ENCODE results near the gene CHAF1A.

- TF ChIP-seq CTCF (IDR thresholded peaks at IDR 0.05) = no peak
- TF ChIP-seq TP53 (CRISPR knock-in tag; IDR thresholded peaks at IDR 0.05) = no peak
- TF ChIP-seq MAX (CRISPR knock-in tag; IDR thresholded peaks at IDR 0.05) = no peak
- no peak for TF ChIP-seq PRDM15 (CRISPR knock-in tag; IDR thresholded peaks at IDR 0.05)
- no peak for TF ChIP-seq TCF7 (CRISPR knock-in tag; IDR thresholded peaks at IDR 0.05; ENCODE audit: low read depth)
- no peak for TF ChIP-seq TEAD1 (CRISPR knock-in tag; IDR thresholded peaks at IDR 0.05)
- TF ChIP-seq ATF2 (CRISPR knock-in tag; IDR thresholded peaks at IDR 0.05; ENCODE audit: borderline replicate concordance, low read depth) = no peak
- no peak for TF ChIP-seq ZNF219 (CRISPR knock-in tag; IDR thresholded peaks at IDR 0.05; ENCODE audit: borderline replicate concordance)
- no peak for TF ChIP-seq USF2 (CRISPR knock-in tag; IDR thresholded peaks at IDR 0.05)
Observed at GRCh38 chr19:4434391-4434790, 32.0 kb downstream of the CHAF1A start.
